K562 (cell line): ENCODE results near the gene VSIG10. TPM values are rescaled to one million over a fixed set of nuclear protein-coding genes. Genes with fewer than 3 reads are reported as not detected.
A peak's percentile ranks its signal among the peaks of the same experiment; 100 is the strongest.

ENCODE experiments used
- ATAC-seq: fragments of 200-7000 bp; cut with Tn5 transposase; 3 replicates; pipeline ENCODE4 v1.9.1; 2020; ENCODE audit warnings: moderate library complexity
- BruUV-seq: library from RNA; stranded (reverse); fragments of 400-500 nt; replicated peaks from 2 replicates; lab custom pipeline; 2021; lab: Mats Ljungman, UMichigan
- CTCF ChIA-PET: fragments of 300-600 bp; formaldehyde crosslinking; extraction: SDS; loops from one replicate; lab custom pipeline; 2021; ENCODE audit warnings: low intra/inter-chr PET ratio; lab: Yijun Ruan, JAX
- POLR2A ChIA-PET: fragments of 300-600, 350-650 bp; sonication (Branson Sonifier 250); formaldehyde crosslinking; extraction: SDS; loops from one replicate; lab custom pipeline; 2021; ENCODE audit warnings: antibody characterized with exemption, inconsistent platforms; lab: Yijun Ruan, JAX
- DNase-seq, 4 experiments: peaks; one replicate each; pipeline versions ENCODE4 v3.0.0 to v3.0.0-alpha.2; 2011 to 2018; ENCODE audit warnings: low spot score in 3 of 4, mixed read lengths in 3 of 4; ENCODE audit errors: extremely low read depth in 1 of 4
- FAIRE-seq: peaks from 2 replicates; lab custom pipeline; 2011; peaks lifted over from hg19 to GRCh38; lab: Jason Lieb, UNC
- H2AFZ ChIP-seq: 2 replicates; pipeline ENCODE4 v1.6.0; 2011; ENCODE audit warnings: low read depth, low read length, control low read depth, inconsistent platforms
- H3K27ac ChIP-seq: fragments of 200-600 bp; 3 replicates; pipeline ENCODE4 v1.8.0; 2011; ENCODE audit warnings: low read depth, mild to moderate bottlenecking, control low read depth, inconsistent platforms, low read length, moderate library complexity, mixed read lengths; ENCODE audit errors: extremely low read depth
- H3K27me3 ChIP-seq, 2 experiments: fragments of 300-600 bp in 1 of 2; 2 replicates in 1 of 2; 3 replicates in 1 of 2; pipeline versions ENCODE4 v1.6.0 to v1.8.0; 2011; ENCODE audit warnings: inconsistent platforms in 2 of 2, low read length in 2 of 2, mild to moderate bottlenecking in 1 of 2, mixed read lengths in 1 of 2, moderate library complexity in 1 of 2; ENCODE audit not compliant: control insufficient read depth in 2 of 2, insufficient read depth in 2 of 2
- H3K36me3 ChIP-seq: fragments of 300-600 bp; 3 replicates; pipeline ENCODE4 v1.8.0; 2011; ENCODE audit warnings: mild to moderate bottlenecking, low read length, inconsistent platforms; ENCODE audit not compliant: control insufficient read depth, insufficient read depth
- H3K4me1 ChIP-seq, 2 experiments: fragments of 200-600 bp in 1 of 2; replicated peaks in 1 of 2; 2 replicates in 1 of 2; 3 replicates in 1 of 2; pipeline versions ENCODE4 v1.5.1 to v1.8.0; 2011; ENCODE audit warnings: inconsistent platforms in 2 of 2, low read length in 2 of 2, mild to moderate bottlenecking in 1 of 2, mixed read lengths in 1 of 2, moderate library complexity in 1 of 2; ENCODE audit not compliant: control insufficient read depth in 2 of 2, insufficient read depth in 2 of 2
- H3K4me2 ChIP-seq: 2 replicates; pipeline ENCODE4 v1.6.1; 2011; ENCODE audit warnings: low read length, control low read depth, inconsistent platforms, mixed read lengths; ENCODE audit not compliant: insufficient read depth
- H3K4me3 ChIP-seq: fragments of 200-600 bp; sonication (generic), shearing (Covaris generic); 2 replicates; pipeline ENCODE4 v1.5.1; 2016; ENCODE audit warnings: control low read depth, inconsistent platforms
- H3K79me2 ChIP-seq: fragments of 200-600 bp; 3 replicates; pipeline ENCODE4 v1.8.0; 2011; ENCODE audit warnings: low read length, inconsistent platforms; ENCODE audit not compliant: control insufficient read depth, insufficient read depth
- H3K9ac ChIP-seq, 2 experiments: 2 replicates each; pipeline versions ENCODE4 v1.6.0 to v1.6.1; 2011; ENCODE audit warnings: low read depth in 2 of 2, low read length in 2 of 2, control low read depth in 1 of 2, inconsistent platforms in 1 of 2, mild to moderate bottlenecking in 1 of 2, mixed read lengths in 1 of 2; ENCODE audit not compliant: insufficient read depth in 1 of 2
- H3K9me1 ChIP-seq: one replicate; pipeline ENCODE4 v1.6.0; 2011; ENCODE audit warnings: inconsistent platforms, mild to moderate bottlenecking, low read length, moderate library complexity; ENCODE audit not compliant: control insufficient read depth, insufficient read depth
- H3K9me3 ChIP-seq: replicated peaks from 2 replicates; pipeline ENCODE4 v1.5.1; 2011; ENCODE audit warnings: low read depth, low read length, inconsistent platforms; ENCODE audit not compliant: control insufficient read depth, insufficient read depth
- H4K20me1 ChIP-seq: replicated peaks from 2 replicates; pipeline ENCODE4 v1.6.1; 2011; ENCODE audit warnings: low read length, inconsistent platforms, mixed read lengths; ENCODE audit not compliant: control insufficient read depth, insufficient read depth
- BCOR ChIP-seq: fragments of 450-650 bp; IDR thresholded peaks from 2 replicates; pipeline ENCODE4 v1.6.1; 2016
- ERF ChIP-seq: fragments of 450-650 bp; formaldehyde crosslinking; IDR thresholded peaks from 2 replicates; pipeline ENCODE4 v1.4.0; 2020; ENCODE audit warnings: mild to moderate bottlenecking, mixed read lengths
- FOXM1 ChIP-seq, 2 experiments: fragments of 450-650 bp in 1 of 2; sonication (generic) in 1 of 2; formaldehyde crosslinking in 1 of 2; IDR thresholded peaks; 2 replicates each; pipeline versions ENCODE4 v1.6.1 to v1.9.0; 2017 to 2022; ENCODE audit warnings: low read depth in 2 of 2, mild to moderate bottlenecking in 2 of 2, missing genetic modification reagents in 1 of 2, moderate library complexity in 1 of 2
- HCFC1 ChIP-seq: IDR thresholded peaks from 2 replicates; pipeline ENCODE4 v1.6.1; 2012; ENCODE audit warnings: low read depth, low read length, improper control_type of control experiment
- HLTF ChIP-seq: fragments of 450-650 bp; IDR thresholded peaks from 2 replicates; pipeline ENCODE4 v1.6.1; 2016
- STAG1 ChIP-seq: sonication (generic); formaldehyde crosslinking; IDR thresholded peaks from 2 replicates; pipeline ENCODE4 v1.5.0; 2020; ENCODE audit warnings: missing genetic modification reagents, borderline replicate concordance
- ZBTB8A ChIP-seq: fragments of 450-650 bp; IDR thresholded peaks from 2 replicates; pipeline ENCODE4 v1.6.1; 2018; ENCODE audit warnings: mild to moderate bottlenecking, moderate library complexity; ENCODE audit not compliant: partially characterized antibody
- ZNF24 ChIP-seq: fragments of 450-650 bp; IDR thresholded peaks from 2 replicates; pipeline ENCODE4 v1.6.1; 2016
- WGBS: fragments of 100-300 bp; shearing (Covaris generic); methylation state at CpG from one replicate; pipeline ENCODE4 v1.1.6; 2016; ENCODE audit warnings: low coverage, mixed read lengths; ENCODE audit not compliant: insufficient coverage; ENCODE audit errors: missing lambda C conversion rate; 5-methylcytosine and 5-hydroxymethylcytosine counted together
- in situ Hi-C: fragments of 300-500 bp; cut with MboI; formaldehyde crosslinking; loops from 4 replicates; pipeline ENCODE4 v1.15.0; 2018; ENCODE audit warnings: inconsistent platforms, mixed read lengths
- intact Hi-C: fragments of 100-400 bp; cut with micrococcal nuclease; formaldehyde crosslinking; loops from 2 replicates; pipeline ENCODE4 v1.14.2; 2022
- polyA plus RNA-seq, 8 experiments: library from polyadenylated mRNA; depleted of rRNA in 4 of 8; stranded (reverse) in 5 of 8; unstranded in 3 of 8; fragments of >200 nt; fragmentation: Nextera tagmentation in 2 of 8; fragmentation: Illumina TruSeq in 1 of 8; extraction: Ambion mirVana in 2 of 8; extraction: Trizol in 1 of 8; gene quantifications; 2 replicates each; pipeline versions ENCODE4 v1.2.1 to v1.2.3, GENCODE V29; 2011 to 2014; ENCODE audit warnings: inconsistent platforms in 1 of 8, missing spikeins in 1 of 8
- total RNA-seq, 7 experiments: library from RNA; depleted of rRNA in 6 of 7; stranded (reverse); fragments of >200 nt in 6 of 7; fragmentation: Illumina TruSeq in 2 of 7; extraction: Trizol in 2 of 7; gene quantifications; 2 replicates each; pipeline versions ENCODE4 v1.2.1 to v1.2.3, GENCODE V29; 2011 to 2021; ENCODE audit warnings: low replicate concordance in 1 of 7
- TF ChIP-seq, protein P1 (sequence below): fragments of 450-650 bp; IDR thresholded peaks from 2 replicates; pipeline ENCODE4 v1.6.1; 2016; ENCODE audit warnings: low read depth
- TF ChIP-seq, protein P2 (sequence below): sonication (generic); formaldehyde crosslinking; IDR thresholded peaks from 2 replicates; pipeline ENCODE4 v1.8.1; 2023; ENCODE audit warnings: mild to moderate bottlenecking, missing genetic modification reagents, moderate library complexity

VSIG10 gene
- total and polyA plus RNA-seq, 9 of the 15 experiments (the other 6 are each of a cell fraction or from before 2014, with no cell fraction given), result 4.1 to 8.8 (median 4.7) TPM

DNA sequence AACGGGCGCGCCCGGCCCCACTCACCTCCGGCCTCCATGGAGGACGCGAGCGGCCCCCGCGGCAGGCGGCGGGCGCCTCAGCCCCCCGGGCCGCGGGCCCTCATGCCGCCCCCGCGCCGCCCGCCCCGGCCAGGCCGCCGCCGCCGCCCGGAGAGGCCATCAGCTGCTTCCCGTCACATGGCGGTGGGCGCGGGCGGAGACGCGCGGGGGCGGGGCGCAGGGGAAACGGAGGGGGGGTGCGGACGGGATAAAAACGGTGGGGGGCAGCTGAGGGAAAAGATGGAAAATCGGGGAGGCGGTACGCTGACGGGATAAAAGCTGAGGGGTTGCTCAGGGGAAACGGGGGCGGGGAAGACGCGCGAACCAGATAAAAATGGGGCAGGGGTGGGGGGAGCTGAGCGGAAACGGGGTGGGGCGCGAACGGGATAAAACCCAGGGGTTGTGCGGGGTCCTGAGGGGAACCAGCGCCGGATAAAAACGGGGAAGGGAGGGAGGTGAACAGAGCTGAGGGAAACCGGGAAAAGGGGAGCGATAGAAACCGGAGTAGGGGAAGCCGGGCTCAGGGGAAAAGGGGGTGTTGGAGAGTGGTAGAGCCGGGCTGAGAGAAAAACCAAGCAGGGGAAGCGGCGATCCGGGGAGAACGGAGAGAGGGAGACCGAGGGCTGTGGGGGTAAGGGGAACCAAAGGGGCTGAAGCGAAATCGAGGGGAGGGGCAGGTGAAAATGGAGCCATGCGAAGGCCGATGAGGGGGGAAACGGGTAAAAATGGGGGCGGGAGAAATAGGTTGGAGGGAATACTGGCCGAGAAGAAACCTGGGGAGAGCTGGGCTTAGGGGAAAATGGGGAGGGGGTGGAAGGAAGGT, 42.6 kb downstream of the VSIG10 start, which contains the start of gene WSB2:
Gene WSB2, minus strand, starts transcription at position 169 of the 862 bp plus-strand sequence. Its CDS starts 131 bp downstream, at position 38.
- H3K27ac ChIP-seq, result peak within 1 kb of the TSS; percentile 98
- peak within 1 kb of the TSS; percentile 88 for H2AFZ ChIP-seq
- 2% methylated on average over 13 of the region's 76 CpGs for WGBS
- DNase-seq (peak; percentile 80 to 92 (median 86)), ATAC-seq (peak; percentile 25), FAIRE-seq (no peak)
- H3K9me3 ChIP-seq, result no peaks in the 10 kb centered on the region
- peak within 1 kb of the TSS; percentile 96 for H3K9ac ChIP-seq
- POLR2A ChIA-PET, result interaction anchor here (0.6 to 1.4 kb wide), 10 partner anchors 10 to 315 kb away, joined by 3 to 7 read pairs (median 3); partner anchors contain the start of gene TAOK3
- CTCF ChIA-PET, result interaction anchor here (0.6 kb wide), 1 partner anchor 17 kb away, joined by 4 read pairs; no protein-coding TSS in a partner anchor
- H3K4me2 ChIP-seq, result peak within 1 kb of the TSS; percentile 97
- H3K9me1 ChIP-seq, result no peaks in the 10 kb centered on the region
- H3K4me1 ChIP-seq, result peaks cover 15 to 38% of the 10 kb centered on the region in 2 experiments
- H4K20me1 ChIP-seq, result peaks cover 5% of the 10 kb centered on the region; the same call in 1 of the 2 replicates
- peaks cover 33% of the 10 kb centered on the region for H3K79me2 ChIP-seq
- intact Hi-C loops (loop anchor here (5.0 kb wide), 1 partner anchor 41 kb away; the partner anchor contains the start of gene VSIG10), in situ Hi-C loops (no loop called here)
- no peaks in the 10 kb centered on the region; the same call in 2 of the 3 replicates for H3K36me3 ChIP-seq
- no TSS peak for BruUV-seq
- H3K4me3 ChIP-seq, result peak within 1 kb of the TSS; percentile 85
- no peaks in the 10 kb centered on the region for H3K27me3 ChIP-seq
- no peak for TF ChIP-seq ERF (CRISPR knock-in tag)
- TF ChIP-seq ZBTB8A, result no peak
- TF ChIP-seq, protein P1, sequence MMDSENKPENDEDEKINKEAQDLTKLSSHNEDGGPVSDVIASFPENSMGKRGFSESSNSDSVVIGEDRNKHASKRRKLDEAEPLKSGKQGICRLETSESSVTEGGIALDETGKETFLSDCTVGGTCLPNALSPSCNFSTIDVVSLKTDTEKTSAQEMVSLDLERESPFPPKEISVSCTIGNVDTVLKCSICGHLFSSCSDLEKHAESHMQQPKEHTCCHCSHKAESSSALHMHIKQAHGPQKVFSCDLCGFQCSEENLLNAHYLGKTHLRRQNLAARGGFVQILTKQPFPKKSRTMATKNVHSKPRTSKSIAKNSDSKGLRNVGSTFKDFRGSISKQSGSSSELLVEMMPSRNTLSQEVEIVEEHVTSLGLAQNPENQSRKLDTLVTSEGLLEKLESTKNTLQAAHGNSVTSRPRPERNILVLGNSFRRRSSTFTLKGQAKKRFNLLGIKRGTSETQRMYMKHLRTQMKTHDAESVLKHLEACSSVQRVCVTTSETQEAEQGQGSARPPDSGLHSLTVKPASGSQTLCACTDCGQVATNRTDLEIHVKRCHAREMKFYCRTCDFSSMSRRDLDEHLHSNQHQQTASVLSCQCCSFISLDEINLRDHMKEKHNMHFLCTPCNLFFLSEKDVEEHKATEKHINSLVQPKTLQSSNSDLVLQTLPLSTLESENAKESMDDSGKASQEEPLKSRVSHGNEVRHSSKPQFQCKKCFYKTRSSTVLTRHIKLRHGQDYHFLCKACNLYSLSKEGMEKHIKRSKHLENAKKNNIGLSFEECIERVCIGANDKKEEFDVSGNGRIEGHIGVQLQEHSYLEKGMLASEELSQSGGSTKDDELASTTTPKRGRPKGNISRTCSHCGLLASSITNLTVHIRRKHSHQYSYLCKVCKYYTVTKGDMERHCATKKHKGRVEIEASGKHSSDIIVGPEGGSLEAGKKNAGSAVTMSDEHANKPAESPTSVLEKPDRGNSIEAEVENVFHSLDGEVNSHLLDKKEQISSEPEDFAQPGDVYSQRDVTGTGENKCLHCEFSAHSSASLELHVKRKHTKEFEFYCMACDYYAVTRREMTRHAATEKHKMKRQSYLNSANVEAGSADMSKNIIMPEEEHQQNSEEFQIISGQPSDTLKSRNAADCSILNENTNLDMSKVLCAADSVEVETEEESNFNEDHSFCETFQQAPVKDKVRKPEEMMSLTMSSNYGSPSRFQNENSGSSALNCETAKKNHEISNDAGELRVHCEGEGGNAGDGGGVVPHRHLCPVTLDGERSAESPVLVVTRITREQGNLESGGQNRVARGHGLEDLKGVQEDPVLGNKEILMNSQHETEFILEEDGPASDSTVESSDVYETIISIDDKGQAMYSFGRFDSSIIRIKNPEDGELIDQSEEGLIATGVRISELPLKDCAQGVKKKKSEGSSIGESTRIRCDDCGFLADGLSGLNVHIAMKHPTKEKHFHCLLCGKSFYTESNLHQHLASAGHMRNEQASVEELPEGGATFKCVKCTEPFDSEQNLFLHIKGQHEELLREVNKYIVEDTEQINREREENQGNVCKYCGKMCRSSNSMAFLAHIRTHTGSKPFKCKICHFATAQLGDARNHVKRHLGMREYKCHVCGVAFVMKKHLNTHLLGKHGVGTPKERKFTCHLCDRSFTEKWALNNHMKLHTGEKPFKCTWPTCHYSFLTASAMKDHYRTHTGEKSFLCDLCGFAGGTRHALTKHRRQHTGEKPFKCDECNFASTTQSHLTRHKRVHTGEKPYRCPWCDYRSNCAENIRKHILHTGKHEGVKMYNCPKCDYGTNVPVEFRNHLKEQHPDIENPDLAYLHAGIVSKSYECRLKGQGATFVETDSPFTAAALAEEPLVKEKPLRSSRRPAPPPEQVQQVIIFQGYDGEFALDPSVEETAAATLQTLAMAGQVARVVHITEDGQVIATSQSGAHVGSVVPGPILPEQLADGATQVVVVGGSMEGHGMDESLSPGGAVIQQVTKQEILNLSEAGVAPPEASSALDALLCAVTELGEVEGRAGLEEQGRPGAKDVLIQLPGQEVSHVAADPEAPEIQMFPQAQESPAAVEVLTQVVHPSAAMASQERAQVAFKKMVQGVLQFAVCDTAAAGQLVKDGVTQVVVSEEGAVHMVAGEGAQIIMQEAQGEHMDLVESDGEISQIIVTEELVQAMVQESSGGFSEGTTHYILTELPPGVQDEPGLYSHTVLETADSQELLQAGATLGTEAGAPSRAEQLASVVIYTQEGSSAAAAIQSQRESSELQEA, result peak; percentile 41; the same call in 1 of the 2 replicates
- TF ChIP-seq HCFC1, result no peak
- TF ChIP-seq ZNF24, result no peak
- TF ChIP-seq FOXM1 (IDR thresholded peaks at IDR 0.05; ENCODE audit: low read depth), result no peak
- no peak for TF ChIP-seq FOXM1 (CRISPR knock-in tag; IDR thresholded peaks at IDR 0.05; ENCODE audit: low read depth)
- TF ChIP-seq, protein P2, sequence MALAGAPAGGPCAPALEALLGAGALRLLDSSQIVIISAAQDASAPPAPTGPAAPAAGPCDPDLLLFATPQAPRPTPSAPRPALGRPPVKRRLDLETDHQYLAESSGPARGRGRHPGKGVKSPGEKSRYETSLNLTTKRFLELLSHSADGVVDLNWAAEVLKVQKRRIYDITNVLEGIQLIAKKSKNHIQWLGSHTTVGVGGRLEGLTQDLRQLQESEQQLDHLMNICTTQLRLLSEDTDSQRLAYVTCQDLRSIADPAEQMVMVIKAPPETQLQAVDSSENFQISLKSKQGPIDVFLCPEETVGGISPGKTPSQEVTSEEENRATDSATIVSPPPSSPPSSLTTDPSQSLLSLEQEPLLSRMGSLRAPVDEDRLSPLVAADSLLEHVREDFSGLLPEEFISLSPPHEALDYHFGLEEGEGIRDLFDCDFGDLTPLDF (CRISPR knock-in tag), result no peak
- no peak for TF ChIP-seq STAG1 (CRISPR knock-in tag)
- TF ChIP-seq HLTF, result no peak
- no peak for TF ChIP-seq BCOR
